Activated CD8-positive, alpha-beta memory T cell treated with anti-CD3 and anti-CD28 coated beads, Interleukin-2, amount 10 ng/mL, durations not matched to agents 7 days and 5 days (primary cell): ENCODE measurements around the gene CYP26B1. TPM values are rescaled to one million over a fixed set of nuclear protein-coding genes. Genes with fewer than 3 reads are reported as not detected.

ENCODE experiments used
- ATAC-seq: fragments of 150-1000 bp; cut with Tn5 transposase; one replicate; pipeline ENCODE4 v1.10.0; 2021; ENCODE audit warnings: moderate library complexity
- CTCF ChIA-PET: fragments of 350-600 bp; sonication (Branson Sonifier 250); formaldehyde crosslinking; loops from one replicate; lab custom pipeline; 2021; ENCODE audit warnings: antibody characterized with exemption; lab: Charles Lee
- DNase-seq: peaks from one replicate; pipeline ENCODE4 v3.0.0-alpha.2; 2020
- H3K27ac Mint-ChIP-seq: one replicate; pipeline ENCODE4 v1.8.0; 2021; ENCODE audit warnings: mild to moderate bottlenecking, mixed read lengths
- H3K27me3 Mint-ChIP-seq: one replicate; pipeline ENCODE4 v1.8.0; 2021; ENCODE audit warnings: mixed read lengths
- H3K36me3 Mint-ChIP-seq: one replicate; pipeline ENCODE4 v1.8.0; 2021; ENCODE audit warnings: mild to moderate bottlenecking, mixed read lengths
- H3K4me1 Mint-ChIP-seq: one replicate; pipeline ENCODE4 v1.8.0; 2021; ENCODE audit warnings: mixed read lengths
- H3K4me3 Mint-ChIP-seq: one replicate; pipeline ENCODE4 v1.8.0; 2021; ENCODE audit warnings: mild to moderate bottlenecking, moderate library complexity, mixed read lengths
- H3K9me3 Mint-ChIP-seq: one replicate; pipeline ENCODE4 v1.8.0; 2022; ENCODE audit warnings: low read depth, mixed read lengths
- total RNA-seq, 2 experiments: library from RNA; stranded (reverse); gene quantifications; one replicate each; pipeline ENCODE4 v1.2.3, GENCODE V29; 2021

CYP26B1 gene
- total RNA-seq, 2 experiments from 2014 or later: not detected

- H3K36me3 Mint-ChIP-seq: peaks cover 7% of the 10 kb centered on the region
- DNase-seq (peak; percentile 38), ATAC-seq (no peak)
- no peak overlapping the region for H3K27ac Mint-ChIP-seq
- peaks cover 2% of the 10 kb centered on the region for H3K9me3 Mint-ChIP-seq
- H3K4me3 Mint-ChIP-seq: no peak overlapping the region
- CTCF ChIA-PET: no interaction called here
- peaks cover 17% of the 10 kb centered on the region for H3K4me1 Mint-ChIP-seq
- H3K27me3 Mint-ChIP-seq: peaks cover 56% of the 10 kb centered on the region
Observed at GRCh38 chr2:72143441-72144273, 4.0 kb downstream of the CYP26B1 start.

- no peak overlapping the region for H3K4me3 Mint-ChIP-seq
- peaks cover 50% of the 10 kb centered on the region for H3K27me3 Mint-ChIP-seq
- CTCF ChIA-PET: no interaction called here
- H3K9me3 Mint-ChIP-seq: peaks cover 2% of the 10 kb centered on the region
- no peak overlapping the region for H3K27ac Mint-ChIP-seq
- peaks cover 13% of the 10 kb centered on the region for H3K4me1 Mint-ChIP-seq
- H3K36me3 Mint-ChIP-seq: peaks cover 5% of the 10 kb centered on the region
- ATAC-seq (no peak), DNase-seq (peak; percentile 37)
Observed at GRCh38 chr2:72142570-72143440, 4.9 kb downstream of the CYP26B1 start.

- H3K4me3 Mint-ChIP-seq: no peak overlapping the region
- CTCF ChIA-PET: interaction anchor here (0.8 kb wide), 1 partner anchor 8 kb away, joined by 3 read pairs; no protein-coding TSS in a partner anchor
- H3K4me1 Mint-ChIP-seq: peaks cover 14% of the 10 kb centered on the region
- ATAC-seq: no peak
- H3K27ac Mint-ChIP-seq: no peak overlapping the region
- H3K9me3 Mint-ChIP-seq: peaks cover 2% of the 10 kb centered on the region
- H3K36me3 Mint-ChIP-seq: peaks cover 5% of the 10 kb centered on the region
- DNase-seq: peak; percentile 26
- H3K27me3 Mint-ChIP-seq: peaks cover 46% of the 10 kb centered on the region
Observed at GRCh38 chr2:72141881-72142451, 5.7 kb downstream of the CYP26B1 start.

- Mint-ChIP-seq H3K4me3 (no peak overlapping the region), H3K36me3 (no peaks in the 10 kb centered on the region), H3K4me1 (peaks cover 9% of the 10 kb centered on the region), H3K9me3 (no peaks in the 10 kb centered on the region), H3K27me3 (peaks cover 38% of the 10 kb centered on the region), H3K27ac (no peak overlapping the region)
- no peak for ATAC-seq
- CTCF ChIA-PET: interaction anchor here (0.8 kb wide), 1 partner anchor 9 kb away, joined by 3 read pairs; no protein-coding TSS in a partner anchor
- DNase-seq: no peak
Observed at GRCh38 chr2:72141032-72141645, 6.5 kb downstream of the CYP26B1 start.

- H3K4me3 Mint-ChIP-seq: no peak overlapping the region
- H3K9me3 Mint-ChIP-seq: no peaks in the 10 kb centered on the region
- CTCF ChIA-PET: no interaction called here
- DNase-seq (no peak), ATAC-seq (no peak)
- peaks cover 8% of the 10 kb centered on the region for H3K4me1 Mint-ChIP-seq
- peaks cover 32% of the 10 kb centered on the region for H3K27me3 Mint-ChIP-seq
- no peaks in the 10 kb centered on the region for H3K36me3 Mint-ChIP-seq
- H3K27ac Mint-ChIP-seq: no peak overlapping the region
Observed at GRCh38 chr2:72140621-72140960, 7.1 kb downstream of the CYP26B1 start.

- Mint-ChIP-seq H3K4me3 (no peak overlapping the region), H3K9me3 (no peaks in the 10 kb centered on the region), H3K36me3 (no peaks in the 10 kb centered on the region), H3K27ac (no peak overlapping the region), H3K27me3 (peaks cover 27% of the 10 kb centered on the region), H3K4me1 (peaks cover 4% of the 10 kb centered on the region)
- ATAC-seq (no peak), DNase-seq (no peak)
- CTCF ChIA-PET: no interaction called here
Observed at GRCh38 chr2:72139874-72140620, 7.6 kb downstream of the CYP26B1 start.

GRCh38 chr2:72139471-72139873, 8.2 kb downstream of the CYP26B1 start:
- H3K36me3 Mint-ChIP-seq: no peaks in the 10 kb centered on the region
- no peak overlapping the region for H3K4me3 Mint-ChIP-seq
- DNase-seq (no peak), ATAC-seq (no peak)
- CTCF ChIA-PET: no interaction called here
- peaks cover 4% of the 10 kb centered on the region for H3K4me1 Mint-ChIP-seq
- peaks cover 25% of the 10 kb centered on the region for H3K27me3 Mint-ChIP-seq
- H3K9me3 Mint-ChIP-seq: no peaks in the 10 kb centered on the region
- no peak overlapping the region for H3K27ac Mint-ChIP-seq

GRCh38 chr2:72138921-72139381, 8.7 kb downstream of the CYP26B1 start:
- Mint-ChIP-seq H3K4me3 (no peak overlapping the region), H3K27me3 (peaks cover 22% of the 10 kb centered on the region), H3K27ac (no peak overlapping the region), H3K4me1 (peaks cover 4% of the 10 kb centered on the region), H3K9me3 (no peaks in the 10 kb centered on the region), H3K36me3 (no peaks in the 10 kb centered on the region)
- no peak for DNase-seq
- CTCF ChIA-PET: interaction anchor here (1.8 kb wide), 1 partner anchor 591 kb away, joined by 6 read pairs; no protein-coding TSS in a partner anchor
- no peak for ATAC-seq

- peaks cover 2% of the 10 kb centered on the region for H3K4me1 Mint-ChIP-seq
- H3K36me3 Mint-ChIP-seq: no peaks in the 10 kb centered on the region
- H3K27me3 Mint-ChIP-seq: peaks cover 16% of the 10 kb centered on the region
- no peak overlapping the region for H3K4me3 Mint-ChIP-seq
- no peak for DNase-seq
- H3K9me3 Mint-ChIP-seq: no peaks in the 10 kb centered on the region
- no peak overlapping the region for H3K27ac Mint-ChIP-seq
- CTCF ChIA-PET: interaction anchor here (1.1 to 1.8 kb wide), 4 partner anchors 14 to 592 kb away, joined by 3 to 6 read pairs (median 4); no protein-coding TSS in a partner anchor
- no peak for ATAC-seq
Observed at GRCh38 chr2:72138011-72138881, 9.4 kb downstream of the CYP26B1 start.

- Mint-ChIP-seq H3K9me3 (no peaks in the 10 kb centered on the region), H3K27ac (no peak overlapping the region), H3K36me3 (no peaks in the 10 kb centered on the region), H3K4me1 (peaks cover 2% of the 10 kb centered on the region), H3K4me3 (no peak overlapping the region), H3K27me3 (peaks cover 12% of the 10 kb centered on the region)
- CTCF ChIA-PET: interaction anchor here (0.7 to 1.8 kb wide), 5 partner anchors 15 to 592 kb away, joined by 3 to 6 read pairs (median 3); no protein-coding TSS in a partner anchor
- DNase-seq: peak; percentile 70
- peak; percentile 84 for ATAC-seq
Observed at GRCh38 chr2:72137498-72138010, 10.1 kb downstream of the CYP26B1 start.

- Mint-ChIP-seq H3K36me3 (no peaks in the 10 kb centered on the region), H3K27ac (no peak overlapping the region), H3K9me3 (no peaks in the 10 kb centered on the region), H3K4me1 (peaks cover 2% of the 10 kb centered on the region), H3K4me3 (no peak overlapping the region), H3K27me3 (peaks cover 6% of the 10 kb centered on the region)
- ATAC-seq (peak; percentile 26), DNase-seq (no peak)
- CTCF ChIA-PET: interaction anchor here (0.7 to 1.8 kb wide), 5 partner anchors 15 to 591 kb away, joined by 3 to 6 read pairs (median 3); no protein-coding TSS in a partner anchor
Observed at GRCh38 chr2:72136933-72137497, 10.6 kb downstream of the CYP26B1 start.
